Glomerular visceral epithelial cell (primary cell): ENCODE results near the gene SH3GLB2.
A peak's percentile ranks its signal among the peaks of the same experiment; 100 is the strongest.
"Not testable (repeated sequence)": the region's sequence is repeated elsewhere in the genome, so short reads cannot be mapped to it uniquely, and the experiment has no call there.

Experiments
- DNase-seq: peaks from one replicate; pipeline ENCODE4 v3.0.0-alpha.2; 2016; ENCODE audit errors: extremely low spot score

The SH3GLB2 gene

DNA sequence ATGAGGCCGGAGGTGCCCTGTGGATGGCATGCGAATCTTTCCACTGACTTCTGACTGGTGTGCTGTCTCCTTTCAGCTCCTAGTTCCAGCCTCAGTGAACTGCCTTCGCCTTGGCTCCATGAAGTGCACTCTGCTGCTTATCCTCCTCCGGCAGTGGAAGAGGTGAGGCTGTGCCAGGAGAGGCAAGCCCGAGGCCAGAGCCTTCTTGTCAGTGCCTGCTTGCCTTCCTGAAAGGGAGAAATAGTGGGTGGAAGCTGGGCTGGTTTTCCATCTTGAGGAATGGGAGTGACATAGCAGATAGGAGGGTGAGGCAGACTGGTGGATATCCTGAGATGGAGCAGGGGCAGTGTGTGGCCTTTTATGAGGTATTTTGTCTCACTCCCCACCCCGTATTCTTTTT is 29.7 kb downstream of the SH3GLB2 start:
- DNase-seq = no peak

DNA sequence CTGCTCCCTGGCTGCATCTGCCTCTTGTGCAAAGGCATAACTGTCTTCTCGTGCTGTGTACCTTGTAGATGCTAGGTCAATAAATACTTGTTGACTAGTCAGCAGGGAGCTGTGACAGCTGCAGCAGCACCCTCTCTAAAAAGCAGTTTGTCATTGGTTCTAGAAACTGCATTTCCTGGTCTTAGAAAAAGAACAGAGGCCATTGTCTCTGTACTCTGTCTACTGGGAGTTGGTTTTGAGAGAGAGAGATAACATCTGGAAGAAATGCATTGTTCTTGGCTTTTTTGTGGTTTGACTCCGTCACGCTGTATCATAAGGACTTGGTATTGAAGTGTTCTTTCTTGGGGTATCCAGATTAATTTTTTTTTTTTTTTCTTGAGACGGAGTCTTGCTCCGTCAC is 32.3 kb downstream of the SH3GLB2 start:
- DNase-seq = no peak

DNA sequence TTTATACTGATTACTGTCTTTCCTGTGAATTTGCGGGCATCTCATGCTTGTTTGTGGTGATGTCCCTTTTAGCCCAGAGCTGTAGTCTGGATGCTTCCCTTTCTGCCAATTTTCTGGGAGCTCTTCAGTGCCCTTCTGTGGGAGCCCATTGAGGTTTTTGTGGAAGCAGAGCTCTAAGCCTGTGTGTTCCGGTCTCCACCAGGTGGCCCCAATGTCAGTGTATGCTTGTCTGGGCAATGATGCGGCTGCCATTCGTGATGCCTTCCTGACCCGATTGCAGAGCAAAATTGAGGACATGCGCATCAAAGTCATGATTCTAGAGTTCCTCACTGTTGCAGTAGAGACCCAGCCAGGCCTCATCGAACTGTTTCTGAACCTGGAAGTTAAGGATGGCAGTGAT is 35.1 kb downstream of the SH3GLB2 start:
- no peak for DNase-seq

DNA sequence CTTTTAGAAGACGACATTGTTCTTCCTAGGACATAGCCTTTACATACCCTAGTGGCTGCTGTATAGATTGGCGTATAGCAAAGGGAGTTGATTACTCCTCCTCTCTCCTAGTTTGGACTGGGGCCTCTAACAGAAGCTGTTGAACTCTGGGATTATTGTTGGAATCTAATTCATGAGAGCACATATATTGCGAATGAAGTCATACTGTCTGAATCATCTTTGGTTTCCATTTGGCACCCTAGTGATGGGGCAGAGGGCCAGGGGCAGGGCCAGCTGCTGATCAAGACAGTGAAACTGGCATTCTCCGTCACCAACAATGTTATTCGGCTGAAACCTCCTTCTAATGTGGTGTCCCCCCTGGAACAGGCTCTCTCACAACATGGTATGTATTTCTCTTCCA is 40.3 kb downstream of the SH3GLB2 start:
- DNase-seq = peak; percentile 82

DNA sequence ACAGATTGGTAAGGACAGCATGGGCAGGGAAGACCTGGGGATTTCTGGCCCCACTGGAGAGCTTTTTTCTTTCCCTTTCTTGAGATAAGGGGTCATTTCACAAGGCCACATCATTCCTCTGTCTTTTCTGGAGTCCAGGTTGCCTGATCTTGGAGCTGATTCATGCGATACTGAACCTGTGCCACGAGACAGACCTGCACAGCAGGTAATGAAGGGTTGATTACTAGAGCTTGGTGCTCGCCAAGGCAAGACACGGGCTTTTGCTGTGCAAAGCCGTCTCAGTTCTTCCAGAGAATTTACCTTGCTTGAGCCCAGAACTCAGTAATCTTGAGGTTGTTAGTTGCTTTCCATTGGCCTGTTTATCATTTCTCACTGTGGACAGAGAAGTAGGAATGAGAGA is 41.5 kb downstream of the SH3GLB2 start:
- DNase-seq = no peak

DNA sequence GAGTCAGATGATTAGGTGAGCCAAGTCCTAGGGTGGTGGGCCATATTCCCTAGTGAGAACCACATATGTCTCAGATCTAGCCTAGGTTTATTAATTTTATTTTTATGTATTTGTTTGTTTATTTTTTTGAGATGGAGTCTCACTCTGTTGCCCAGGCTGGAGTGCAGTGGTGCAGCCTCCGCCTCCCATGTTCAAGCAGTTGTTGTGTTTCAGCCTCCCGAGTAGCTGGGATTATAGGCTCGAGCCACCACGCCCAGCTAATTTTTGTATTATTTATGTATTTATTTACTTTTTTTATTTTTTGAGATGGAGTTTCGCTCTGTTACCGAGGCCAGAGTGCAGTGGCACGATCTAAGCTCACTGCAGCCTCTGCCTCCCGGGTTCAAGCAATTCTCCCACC is 44.6 kb downstream of the SH3GLB2 start:
- DNase-seq = no peak

DNA sequence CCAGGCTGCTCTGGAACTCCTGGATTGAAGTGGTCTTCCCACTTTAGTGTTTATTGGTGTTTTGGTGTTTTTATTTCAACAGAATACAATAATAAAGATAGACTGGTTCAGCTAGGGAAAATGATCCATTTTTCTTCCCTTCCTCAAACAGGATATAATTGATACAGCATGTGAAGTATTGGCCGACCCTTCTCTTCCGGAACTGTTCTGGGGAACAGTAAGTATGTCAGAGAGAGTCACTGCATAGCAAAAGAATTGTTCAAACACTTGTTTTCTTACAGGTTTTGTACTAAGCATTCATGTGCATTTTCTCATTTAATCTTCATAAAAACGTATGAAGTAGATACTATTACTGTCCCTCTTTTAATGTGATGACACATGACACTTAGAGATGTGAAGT is 49.0 kb downstream of the SH3GLB2 start:
- no peak for DNase-seq

DNA sequence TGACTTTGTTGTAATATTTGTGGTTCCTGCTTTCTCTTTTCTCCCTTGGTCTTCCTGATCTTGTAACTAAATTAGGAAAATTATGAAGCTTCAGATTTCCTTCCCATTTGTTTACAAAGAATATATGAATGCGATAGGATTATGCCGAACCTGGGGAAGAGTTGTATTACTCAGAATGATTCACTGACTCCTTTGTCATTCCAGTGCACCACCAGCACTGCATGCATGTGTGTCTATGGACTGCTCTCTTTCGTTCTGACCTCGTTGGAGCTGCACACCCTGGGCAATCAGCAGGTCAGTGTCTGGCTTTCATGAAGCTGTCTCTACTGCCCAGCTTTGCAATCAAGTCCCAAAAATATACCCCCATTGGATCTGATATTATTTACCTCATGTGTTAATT is 55.2 kb downstream of the SH3GLB2 start:
- peak; percentile 43 for DNase-seq

DNA sequence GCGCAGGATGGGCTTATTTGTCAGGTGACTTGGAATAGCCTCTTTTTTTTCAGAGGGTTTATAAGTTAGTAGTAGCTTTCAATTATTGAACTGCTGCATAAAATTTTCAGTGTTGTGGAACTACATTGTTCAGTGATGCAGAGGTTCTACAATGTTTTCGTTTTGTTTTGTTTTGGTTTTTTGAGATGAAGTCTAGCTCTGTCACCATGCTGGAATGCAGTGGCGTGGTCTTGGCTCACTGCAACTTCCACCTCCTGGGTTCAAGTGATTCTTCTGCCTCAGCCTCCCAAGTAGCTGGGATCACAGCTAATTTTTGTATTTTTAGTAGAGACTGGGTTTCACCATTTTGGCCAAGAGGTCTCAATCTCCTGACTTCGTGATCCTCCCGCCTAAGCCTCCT is 58.6 kb downstream of the SH3GLB2 start:
- peak; percentile 8 for DNase-seq

DNA sequence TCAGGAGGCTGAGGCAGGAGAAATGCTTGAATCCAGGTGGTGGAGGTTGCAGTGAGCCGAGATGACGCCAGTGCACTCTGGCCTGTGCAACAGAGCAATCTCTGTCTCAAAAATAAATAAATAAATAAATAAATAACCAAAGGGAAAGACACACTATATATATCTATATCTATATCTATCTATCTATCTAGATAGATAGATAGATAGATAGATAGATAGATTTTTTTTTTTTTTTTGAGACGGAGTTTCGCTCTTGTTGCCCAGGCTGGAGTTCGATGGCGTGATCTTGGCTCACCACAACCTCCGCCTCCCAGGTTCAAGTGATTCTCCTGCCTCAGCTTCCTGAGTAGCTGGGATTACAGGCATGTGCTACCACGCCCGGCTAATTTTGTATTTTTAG is 66.7 kb downstream of the SH3GLB2 start:
- not testable (repeated sequence) for DNase-seq
